HG03175 (cell line): Measurements from ENCODE around the gene MRAP2.

Experiments used
- ATAC-seq: cut with Tn5 transposase; IDR thresholded peaks from one replicate; pipeline ENCODE4 v1.9.1; 2021; ENCODE audit warnings: mild to moderate bottlenecking, moderate library complexity; ENCODE audit not compliant: unreplicated experiment

The MRAP2 gene, protein sequence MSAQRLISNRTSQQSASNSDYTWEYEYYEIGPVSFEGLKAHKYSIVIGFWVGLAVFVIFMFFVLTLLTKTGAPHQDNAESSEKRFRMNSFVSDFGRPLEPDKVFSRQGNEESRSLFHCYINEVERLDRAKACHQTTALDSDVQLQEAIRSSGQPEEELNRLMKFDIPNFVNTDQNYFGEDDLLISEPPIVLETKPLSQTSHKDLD

GRCh38 chr6:84033523-84034451, at the start of gene MRAP2:
Gene MRAP2 (plus strand): TSS chr6:84033772. CDS start chr6:84055319, 21,547 bp downstream.
- ATAC-seq, result peak; percentile 55

DNA sequence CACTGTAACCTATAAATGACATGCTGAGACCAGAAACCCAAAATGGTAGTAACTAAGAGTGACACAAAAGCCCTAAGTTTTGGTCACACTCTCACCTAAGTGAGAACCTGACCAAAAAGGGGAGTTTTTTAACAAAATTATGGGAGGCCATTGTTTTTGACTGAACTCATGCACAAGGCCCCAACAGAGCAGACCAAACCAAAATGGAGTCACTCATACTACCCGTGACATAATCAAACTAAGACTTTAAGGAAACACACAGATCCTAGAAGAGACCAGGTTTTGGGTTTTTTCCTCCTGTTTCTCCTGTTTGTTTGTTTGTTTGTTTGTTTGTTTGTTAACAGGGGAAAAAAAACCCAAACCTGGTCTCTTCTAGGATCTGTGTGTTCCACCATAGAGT, 49.2 kb upstream of the MRAP2 start:
- ATAC-seq, result no peak

- ATAC-seq, result no peak
These were observed 48.3 kb upstream of the MRAP2 start for GRCh38 chr6:83985308-83985713.

- ATAC-seq, result no peak
These were observed 47.9 kb upstream of the MRAP2 start for GRCh38 chr6:83985715-83986114.

DNA sequence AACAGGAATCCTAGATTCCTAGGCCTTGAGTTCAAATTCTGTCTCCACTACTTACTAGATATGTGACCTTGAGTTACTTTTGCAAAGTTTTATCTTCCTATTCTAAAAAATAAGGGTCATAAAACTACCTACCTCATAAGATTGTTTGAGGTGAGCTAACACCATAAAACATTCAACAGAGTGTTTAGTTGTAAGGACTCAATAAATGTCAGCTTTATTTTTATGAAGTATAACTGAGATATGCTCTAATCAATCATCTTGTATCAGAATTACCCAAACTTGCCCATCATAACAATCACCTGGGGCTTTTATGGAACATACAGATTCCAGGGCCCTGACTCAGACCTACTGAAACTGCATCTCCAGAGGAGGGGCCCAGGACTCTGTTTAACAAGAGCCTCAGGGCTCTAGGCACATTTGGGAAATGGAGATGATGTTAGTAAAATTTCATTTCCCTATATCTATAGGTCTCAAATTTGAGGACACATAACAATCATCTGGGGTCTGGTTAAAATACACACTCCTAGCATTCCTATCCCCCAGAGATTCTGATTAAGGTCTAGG, 35.5 kb upstream of the MRAP2 start:
- no peak for ATAC-seq

DNA sequence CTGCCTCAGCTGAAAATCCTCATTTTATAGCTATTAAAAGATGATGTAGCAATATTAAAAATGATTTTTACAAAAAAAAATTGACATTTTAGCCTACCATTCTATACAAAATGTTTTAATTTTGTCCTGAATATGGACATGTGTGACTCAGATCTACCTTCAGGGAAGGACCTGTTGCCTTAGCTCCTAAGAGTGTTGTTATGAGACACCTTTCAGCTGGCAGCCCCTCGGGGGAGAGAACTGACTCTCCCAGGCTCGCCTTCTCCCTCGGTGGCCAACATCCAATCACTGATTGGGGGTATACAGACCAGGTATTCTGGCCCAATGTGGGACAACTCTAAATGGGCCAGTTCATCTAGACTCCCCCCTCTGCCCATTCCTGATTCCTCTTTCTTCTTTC, 32.5 kb upstream of the MRAP2 start:
- ATAC-seq, result no peak

DNA sequence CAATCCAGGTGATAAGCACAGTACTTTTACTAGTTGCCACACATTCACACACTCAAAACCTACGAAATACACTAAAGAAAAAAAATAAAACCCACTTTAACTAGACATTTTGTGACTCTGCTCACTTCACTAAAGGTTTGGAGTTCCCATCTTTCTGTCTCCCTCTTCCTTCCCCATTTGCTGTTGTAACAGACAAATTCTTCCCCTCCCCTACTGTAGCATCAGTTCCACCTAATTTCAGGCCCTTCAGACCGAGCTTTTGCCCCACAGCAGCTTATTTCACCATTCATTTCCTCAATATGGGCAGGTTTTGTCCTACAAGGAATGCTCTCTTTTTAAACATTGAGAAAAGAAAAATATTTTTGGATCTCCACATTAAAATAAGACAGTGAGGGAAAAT, 31.3 kb upstream of the MRAP2 start:
- ATAC-seq, result no peak

DNA sequence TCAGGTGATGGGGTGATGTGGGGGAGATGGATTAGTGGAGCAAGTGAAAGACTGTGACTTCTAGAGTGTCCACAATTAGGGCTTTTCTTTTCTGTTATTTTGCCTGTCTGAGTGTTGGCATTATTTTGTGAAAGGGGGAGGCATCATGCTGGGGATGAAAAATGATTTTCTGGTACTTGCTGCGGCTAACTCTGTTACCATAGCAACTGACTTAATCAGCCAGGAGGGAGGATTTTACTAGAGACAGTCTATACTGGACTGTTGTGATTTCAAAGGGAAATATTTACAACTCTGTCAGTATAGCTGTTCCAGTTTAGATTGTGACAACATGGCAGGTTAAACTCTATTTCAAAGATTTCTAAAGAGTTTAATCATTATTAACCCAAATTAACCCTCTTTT, 30.4 kb upstream of the MRAP2 start:
- no peak for ATAC-seq

DNA sequence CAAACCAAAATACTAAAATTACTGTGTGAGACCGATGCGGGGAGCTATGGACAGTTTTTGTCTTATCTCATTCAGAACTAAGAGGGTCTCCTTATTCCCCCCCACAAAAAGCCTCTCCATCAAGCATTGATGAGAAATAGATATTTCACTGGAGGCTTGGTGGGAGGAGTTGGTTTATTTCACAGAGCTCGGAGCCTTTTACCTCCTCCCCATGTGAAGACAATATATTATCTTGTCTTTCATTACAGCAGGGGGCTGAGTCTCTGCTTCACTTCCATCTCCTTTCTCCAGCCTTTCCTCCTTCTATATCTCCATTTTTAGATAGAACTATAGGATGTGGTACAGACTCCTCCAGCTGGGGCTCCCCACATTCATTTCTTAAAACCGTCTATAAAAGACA, 29.9 kb upstream of the MRAP2 start:
- ATAC-seq, result no peak

DNA sequence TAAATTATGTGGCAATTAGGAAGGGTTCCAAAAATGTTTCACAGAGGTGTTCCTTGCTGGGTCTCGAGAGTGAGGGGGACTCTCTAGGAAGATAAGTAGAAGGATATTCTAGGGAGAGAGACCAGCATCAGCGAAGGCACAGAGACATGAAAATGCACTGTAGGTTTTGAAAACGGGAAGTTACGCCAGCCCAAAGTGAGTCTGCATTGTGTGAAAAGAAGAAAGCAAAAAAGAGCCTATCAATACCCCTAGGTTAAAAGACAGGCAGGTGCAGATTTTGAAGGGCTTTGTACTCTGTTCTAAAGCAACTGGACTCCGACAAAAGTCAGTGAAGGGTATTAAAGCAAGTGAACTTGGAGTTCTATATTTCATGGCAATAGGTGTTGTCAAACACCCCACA, 25.7 kb upstream of the MRAP2 start:
- ATAC-seq, result no peak

DNA sequence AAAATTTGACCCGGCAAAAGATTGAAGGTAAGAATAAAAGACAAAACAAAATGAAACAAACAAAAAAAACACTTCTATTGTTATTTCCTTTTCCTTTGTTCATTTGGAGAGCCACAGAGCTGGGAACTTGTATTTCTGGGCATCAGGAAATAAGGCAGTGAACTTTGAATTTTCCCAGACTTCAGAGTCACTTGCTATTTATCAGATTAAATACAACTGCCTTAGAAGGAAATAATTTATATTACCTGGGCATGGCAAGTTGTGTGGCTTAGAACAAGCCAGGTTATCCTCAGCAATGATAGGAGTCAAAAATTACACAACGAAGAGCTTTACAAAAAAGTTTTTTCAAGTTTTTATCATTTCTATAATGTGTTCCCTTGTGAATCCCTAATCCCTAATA, 20.2 kb upstream of the MRAP2 start:
- no peak for ATAC-seq

GRCh38 chr6:84013931-84014330, 19.6 kb upstream of the MRAP2 start:
- no peak for ATAC-seq

DNA sequence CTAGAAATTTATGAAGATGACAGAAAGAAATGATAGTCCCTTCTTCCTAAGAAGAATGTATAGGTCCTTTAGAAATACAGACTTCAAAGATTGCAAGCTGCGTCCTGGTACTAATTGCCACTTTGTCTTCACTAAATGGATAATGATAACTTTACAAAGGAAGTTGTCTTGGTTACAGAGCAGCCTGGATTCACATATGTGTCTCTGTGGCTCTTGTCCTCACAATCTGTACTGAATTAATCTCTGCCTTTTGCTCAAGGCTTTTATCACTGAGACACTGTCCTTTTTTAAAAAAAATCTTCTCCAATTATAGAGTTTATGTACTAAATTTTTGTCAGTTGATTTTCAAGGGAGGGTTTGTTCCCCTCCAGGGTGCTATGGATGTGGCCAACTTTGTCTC, 17.5 kb upstream of the MRAP2 start:
- no peak for ATAC-seq

GRCh38 chr6:84017709-84018452, 15.7 kb upstream of the MRAP2 start:
- no peak for ATAC-seq

- no peak for ATAC-seq
These were observed 15.0 kb upstream of the MRAP2 start for GRCh38 chr6:84018453-84019061.

DNA sequence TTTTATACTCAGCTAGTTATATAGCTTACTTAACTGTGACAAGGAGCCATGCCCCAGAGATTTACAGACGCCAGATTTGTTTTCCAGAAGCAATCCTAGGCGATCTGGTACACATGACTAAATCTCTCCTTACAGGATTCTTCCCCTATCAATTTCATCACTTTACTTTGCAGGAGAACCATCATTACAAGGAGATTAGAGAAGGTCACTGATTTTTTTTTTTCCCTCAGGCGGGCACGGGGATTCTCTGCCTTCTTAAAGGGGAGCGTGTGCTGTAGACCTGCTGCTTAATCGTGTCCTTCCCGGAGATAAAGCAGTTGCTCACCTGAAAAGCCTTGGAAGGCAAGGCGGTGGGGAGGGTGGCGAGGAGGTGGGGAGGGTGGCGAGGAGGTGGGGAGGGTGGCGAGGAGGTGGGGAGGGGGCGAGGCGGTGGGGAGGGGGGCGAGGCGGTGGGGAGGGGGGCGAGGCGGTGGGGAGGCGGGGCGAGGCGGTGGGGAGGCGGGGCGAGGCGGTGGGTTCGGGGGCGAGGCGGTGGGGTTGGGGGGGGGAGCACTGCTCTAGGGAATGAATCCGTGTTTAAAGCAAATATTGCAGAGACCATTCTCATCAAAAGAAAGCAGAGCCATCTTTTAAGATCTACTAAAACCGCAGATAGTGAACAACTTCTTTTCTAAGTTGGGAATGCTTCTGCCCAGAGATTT, 14.3 kb upstream of the MRAP2 start:
- ATAC-seq, result no peak

- ATAC-seq, result no peak
These were observed 13.7 kb upstream of the MRAP2 start for GRCh38 chr6:84019842-84020211.

DNA sequence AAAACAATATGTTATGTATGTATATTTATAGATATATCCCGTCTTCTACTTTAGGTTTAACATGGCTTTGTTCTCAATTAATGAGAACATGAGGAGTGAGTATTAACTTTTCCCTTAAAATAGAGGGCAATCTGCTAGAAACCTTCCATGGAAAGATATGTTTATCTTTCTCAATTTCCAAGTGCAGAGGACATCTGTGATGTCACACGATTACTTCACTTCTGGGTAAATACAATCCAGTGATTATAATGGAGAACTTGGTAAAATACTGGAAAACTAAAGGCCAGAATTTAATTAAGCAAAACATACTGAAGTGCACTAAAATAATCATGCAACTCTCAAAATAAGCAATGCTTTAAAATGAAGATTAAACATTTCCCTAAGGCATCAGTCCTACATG, 11.9 kb upstream of the MRAP2 start:
- ATAC-seq, result no peak

DNA sequence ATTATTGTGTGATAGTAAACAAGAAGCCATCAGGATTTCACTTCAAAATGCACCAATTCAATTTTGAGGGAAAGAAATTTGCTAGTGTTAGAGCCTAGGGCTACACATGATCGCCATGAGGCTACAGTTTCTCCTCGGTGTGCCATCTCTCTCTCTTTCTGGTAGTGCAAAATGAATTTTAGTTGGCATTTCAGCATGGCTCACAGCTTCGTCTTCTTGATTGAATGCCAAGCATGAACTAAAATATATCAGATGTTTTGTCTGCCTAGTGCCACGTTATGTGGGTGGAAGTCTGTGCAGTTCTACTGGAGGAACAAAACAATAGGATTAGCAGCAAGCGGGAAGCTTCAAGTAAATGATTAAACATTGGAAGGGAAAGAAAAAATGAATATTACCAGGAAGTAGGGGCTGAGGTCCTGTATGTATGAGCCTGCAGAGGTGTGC, 6.8 kb upstream of the MRAP2 start:
- no peak for ATAC-seq
